H1 (cell line): ENCODE results near the gene CACNG6. TPM values are rescaled to one million over a fixed set of nuclear protein-coding genes. Genes with fewer than 3 reads are reported as not detected.

ENCODE experiments used
- CTCF ChIA-PET: fragments of 300-600 bp; sonication (Branson Sonifier 250); formaldehyde crosslinking; loops from one replicate; lab custom pipeline; 2021; ENCODE audit not compliant: partially characterized antibody; lab: Charles Lee
- POLR2A ChIA-PET: fragments of 300-600 bp; sonication (Branson Sonifier 250); formaldehyde crosslinking; loops from one replicate; lab custom pipeline; 2021; ENCODE audit warnings: inconsistent platforms; ENCODE audit not compliant: partially characterized antibody; lab: Charles Lee
- DNase-seq, 2 experiments: peaks; one replicate each; pipeline versions ENCODE4 v3.0.0 to v3.0.0-alpha.2; 2010 to 2022; ENCODE audit warnings: low spot score in 2 of 2, low read depth in 1 of 2, mixed read lengths in 1 of 2
- FAIRE-seq: peaks from 2 replicates; lab custom pipeline; 2011; peaks lifted over from hg19 to GRCh38; lab: Jason Lieb, UNC
- H2AFZ ChIP-seq: 2 replicates; pipeline ENCODE4 v1.8.1; 2012; ENCODE audit warnings: low read length, inconsistent platforms
- H2AK5ac ChIP-seq: 2 replicates; pipeline ENCODE4 v1.6.1; 2013; ENCODE audit warnings: low read depth, low read length
- H2BK120ac ChIP-seq: replicated peaks from 2 replicates; pipeline ENCODE3; 2013; ENCODE audit warnings: low read depth, low read length, inconsistent platforms
- H2BK12ac ChIP-seq: 2 replicates; pipeline ENCODE4 v1.6.1; 2013; ENCODE audit warnings: low read depth, low read length
- H2BK15ac ChIP-seq: 2 replicates; pipeline ENCODE4 v1.6.1; 2013; ENCODE audit warnings: low read length
- H2BK20ac ChIP-seq: 2 replicates; pipeline ENCODE4 v1.6.1; 2013; ENCODE audit warnings: low read length
- H2BK5ac ChIP-seq: 2 replicates; pipeline ENCODE4 v1.6.1; 2013; ENCODE audit warnings: low read depth, low read length
- H3K14ac ChIP-seq: 2 replicates; pipeline ENCODE4 v1.6.1; 2013; ENCODE audit warnings: inconsistent platforms; ENCODE audit not compliant: insufficient read length
- H3K18ac ChIP-seq: 2 replicates; pipeline ENCODE4 v1.6.1; 2013; ENCODE audit warnings: low read length; ENCODE audit errors: extremely low read depth
- H3K23ac ChIP-seq: 2 replicates; pipeline ENCODE4 v1.6.1; 2013; ENCODE audit warnings: inconsistent platforms; ENCODE audit not compliant: insufficient read length
- H3K23me2 ChIP-seq: 2 replicates; pipeline ENCODE4 v1.6.1; 2013; ENCODE audit warnings: low read depth, low read length
- H3K27ac ChIP-seq: 2 replicates; pipeline ENCODE4 v1.6.1; 2011; ENCODE audit warnings: low read depth, low read length, inconsistent platforms
- H3K27me3 ChIP-seq, 4 experiments: replicated peaks in 1 of 4; 1 replicate in 1 of 4; 2 replicates in 3 of 4; pipeline versions ENCODE4 v1.6.1 to v1.8.1; 2011 to 2013; ENCODE audit warnings: low read length in 3 of 4, mild to moderate bottlenecking in 3 of 4, inconsistent platforms in 2 of 4, mixed read lengths in 2 of 4, moderate library complexity in 1 of 4; ENCODE audit not compliant: control insufficient read depth in 3 of 4, insufficient read depth in 3 of 4; ENCODE audit errors: extremely low read depth in 1 of 4
- H3K36me3 ChIP-seq, 4 experiments: 2 replicates each; pipeline versions ENCODE4 v1.6.1 to v1.8.1; 2011 to 2013; ENCODE audit warnings: mild to moderate bottlenecking in 4 of 4, low read length in 3 of 4, moderate library complexity in 2 of 4, control low read depth in 1 of 4, inconsistent platforms in 1 of 4; ENCODE audit not compliant: insufficient read depth in 4 of 4, control insufficient read depth in 2 of 4
- H3K4ac ChIP-seq: replicated peaks from 2 replicates; pipeline ENCODE3; 2013; ENCODE audit warnings: low read length, low read depth, mixed read lengths, inconsistent platforms; ENCODE audit not compliant: insufficient read length
- H3K4me1 ChIP-seq, 4 experiments: replicated peaks in 1 of 4; 1 replicate in 1 of 4; 2 replicates in 3 of 4; pipeline versions ENCODE4 v1.6.1 to v1.8.1; 2011 to 2013; ENCODE audit warnings: low read length in 3 of 4, inconsistent platforms in 2 of 4, mixed read lengths in 1 of 4; ENCODE audit not compliant: insufficient read depth in 4 of 4, control insufficient read depth in 3 of 4
- H3K4me2 ChIP-seq, 2 experiments: 2 replicates each; pipeline versions ENCODE4 v1.6.1 to v1.8.1; 2011 to 2013; ENCODE audit warnings: low read depth in 2 of 2, low read length in 2 of 2, control low read depth in 1 of 2, inconsistent platforms in 1 of 2, mild to moderate bottlenecking in 1 of 2; ENCODE audit not compliant: insufficient read depth in 1 of 2
- H3K4me3 ChIP-seq, 4 experiments: fragments of 200-600, 300-600 bp in 1 of 4; sonication (generic), shearing (Covaris generic), sonication (Bioruptor Twin) in 1 of 4; 2 replicates each; pipeline versions ENCODE4 v1.5.1 to v1.8.1; 2011 to 2016; ENCODE audit warnings: low read length in 4 of 4, low read depth in 3 of 4, control low read depth in 2 of 4, inconsistent platforms in 2 of 4, mild to moderate bottlenecking in 2 of 4, mixed read lengths in 1 of 4, moderate library complexity in 1 of 4; ENCODE audit not compliant: insufficient read depth in 2 of 4; ENCODE audit errors: extremely low read depth in 1 of 4
- H3K56ac ChIP-seq: replicated peaks from 2 replicates; pipeline ENCODE3; 2013; ENCODE audit warnings: low read depth, mild to moderate bottlenecking, mixed read lengths, low read length, inconsistent platforms; ENCODE audit not compliant: insufficient read length
- H3K79me1 ChIP-seq: 2 replicates; pipeline ENCODE4 v1.6.1; 2013; ENCODE audit warnings: low read depth, low read length, control low read depth
- H3K79me2 ChIP-seq, 2 experiments: 2 replicates each; pipeline versions ENCODE4 v1.6.1 to v1.8.1; 2012 to 2013; ENCODE audit warnings: low read length in 2 of 2, mild to moderate bottlenecking in 2 of 2, inconsistent platforms in 1 of 2; ENCODE audit not compliant: insufficient read depth in 2 of 2, control insufficient read depth in 1 of 2
- H3K9ac ChIP-seq, 4 experiments: replicated peaks in 1 of 4; 1 replicate in 1 of 4; 2 replicates in 3 of 4; pipeline versions ENCODE4 v1.6.1 to v1.8.1; 2011 to 2013; ENCODE audit warnings: low read depth in 3 of 4, low read length in 3 of 4, control low read depth in 2 of 4, mild to moderate bottlenecking in 2 of 4, moderate library complexity in 2 of 4, inconsistent platforms in 1 of 4; ENCODE audit errors: extremely low read depth in 1 of 4
- H3K9me3 ChIP-seq, 2 experiments: 2 replicates each; pipeline versions ENCODE4 v1.6.1 to v1.8.1; 2012 to 2013; ENCODE audit warnings: mild to moderate bottlenecking in 2 of 2, moderate library complexity in 2 of 2, control low read depth in 1 of 2, inconsistent platforms in 1 of 2, low read depth in 1 of 2, low read length in 1 of 2, mixed read lengths in 1 of 2; ENCODE audit not compliant: insufficient read depth in 2 of 2
- H4K20me1 ChIP-seq, 2 experiments: replicated peaks in 1 of 2; 2 replicates each; pipeline versions ENCODE3 to v1.8.1; 2011 to 2013; ENCODE audit warnings: inconsistent platforms in 2 of 2, low read length in 2 of 2, mild to moderate bottlenecking in 1 of 2; ENCODE audit not compliant: insufficient read depth in 2 of 2, control insufficient read depth in 1 of 2
- H4K5ac ChIP-seq: 2 replicates; pipeline ENCODE4 v1.6.1; 2013; ENCODE audit warnings: low read length, low read depth, mixed read lengths, inconsistent platforms; ENCODE audit not compliant: insufficient read length
- H4K8ac ChIP-seq: 2 replicates; pipeline ENCODE4 v1.8.0; 2013; ENCODE audit warnings: mild to moderate bottlenecking, moderate library complexity, low read length, inconsistent platforms; ENCODE audit not compliant: insufficient read depth; ENCODE audit errors: extremely low read depth
- H4K91ac ChIP-seq: replicated peaks from 2 replicates; pipeline ENCODE3; 2013; ENCODE audit warnings: low read length, mixed read lengths, inconsistent platforms; ENCODE audit not compliant: insufficient read length
- BRCA1 ChIP-seq: IDR thresholded peaks from 2 replicates; pipeline ENCODE4 v1.6.1; 2012; ENCODE audit warnings: low read depth, low read length, improper control_type of control experiment
- CHD2 ChIP-seq: IDR thresholded peaks from 2 replicates; pipeline ENCODE4 v1.6.1; 2012; ENCODE audit warnings: low read length, improper control_type of control experiment
- E2F6 ChIP-seq: IDR thresholded peaks from 2 replicates; pipeline ENCODE4 v1.6.1; 2012; ENCODE audit warnings: inconsistent platforms
- EP300 ChIP-seq, 2 experiments: IDR thresholded peaks; 1 replicate in 1 of 2; 2 replicates in 1 of 2; pipeline ENCODE4 v1.6.1; 2011 to 2012; ENCODE audit warnings: low read depth in 2 of 2, low read length in 2 of 2, mild to moderate bottlenecking in 2 of 2, borderline replicate concordance in 1 of 2, inconsistent platforms in 1 of 2, moderate library complexity in 1 of 2
- HDAC6 ChIP-seq: IDR thresholded peaks from one replicate; pipeline ENCODE4 v1.7.1; 2012; ENCODE audit warnings: low read depth, mild to moderate bottlenecking, inconsistent platforms, low read length, moderate library complexity
- JUND ChIP-seq: IDR thresholded peaks from 2 replicates; pipeline ENCODE4 v1.6.1; 2011; ENCODE audit warnings: mild to moderate bottlenecking, improper control_type of control experiment, low read length
- KDM4A ChIP-seq: IDR thresholded peaks from one replicate; pipeline ENCODE4 v1.7.1; 2012; ENCODE audit warnings: low read depth, mild to moderate bottlenecking, moderate library complexity, low read length, inconsistent platforms; ENCODE audit not compliant: severe bottlenecking
- MAFK ChIP-seq: IDR thresholded peaks from 2 replicates; pipeline ENCODE4 v1.6.1; 2012; ENCODE audit warnings: low read depth, mild to moderate bottlenecking, improper control_type of control experiment, low read length
- MAX ChIP-seq: IDR thresholded peaks from 2 replicates; pipeline ENCODE4 v1.6.1; 2012; ENCODE audit warnings: inconsistent platforms
- POLR2AphosphoS5 ChIP-seq: IDR thresholded peaks from 2 replicates; pipeline ENCODE4 v1.6.1; 2011; ENCODE audit warnings: low read depth, low read length
- TAF7 ChIP-seq: optimal IDR thresholded peaks from 2 replicates; pipeline ENCODE3; 2011; ENCODE audit warnings: low read depth, mild to moderate bottlenecking, inconsistent platforms, low read length, moderate library complexity, borderline replicate concordance
- WGBS, 2 experiments: shearing (Covaris generic) in 1 of 2; methylation state at CpG; one replicate each; pipeline versions ENCODE4 v1.1.6 to v1.1.7; 2013 to 2015; ENCODE audit warnings: low lambda C conversion rate in 2 of 2, mixed read lengths in 2 of 2, inconsistent platforms in 1 of 2, low coverage in 1 of 2, missing lambda C conversion rate in 1 of 2; ENCODE audit not compliant: insufficient replicate concordance in 2 of 2, insufficient coverage in 1 of 2, insufficient read length in 1 of 2; ENCODE audit errors: extremely low coverage in 1 of 2, missing lambda C conversion rate in 1 of 2; 5-methylcytosine and 5-hydroxymethylcytosine counted together
- polyA plus RNA-seq, 7 experiments: library from polyadenylated mRNA; depleted of rRNA in 3 of 7; stranded (reverse) in 5 of 7; unstranded in 2 of 7; fragments of >200 nt in 5 of 7; fragments of 200-250 nt in 2 of 7; gene quantifications; 1 replicate in 5 of 7; 2 replicates in 1 of 7; 4 replicates in 1 of 7; pipeline versions ENCODE4 v1.2.1 to v1.2.3, GENCODE V29; 2011 to 2013; ENCODE audit warnings: missing spikeins in 2 of 7, mixed read lengths in 2 of 7
- total RNA-seq: library from RNA; stranded (reverse); fragmentation: NEBNext Ultra II Directional; extraction: Animal tissue kit (Norgen Biotek cat#: 25700); gene quantifications from 2 replicates; pipeline ENCODE4 v1.2.1, GENCODE V29; 2021
- TF ChIP-seq, protein P1 (sequence below): IDR thresholded peaks from 2 replicates; pipeline ENCODE4 v1.6.1; 2011; ENCODE audit warnings: low read depth, mild to moderate bottlenecking, low read length; ENCODE audit not compliant: insufficient read depth

The CACNG6 gene
- total and polyA plus RNA-seq, 2 of the 8 experiments (the other 6 are each of a cell fraction or from before 2014, with no cell fraction given), result 1.2 to 1.6 TPM

DNA sequence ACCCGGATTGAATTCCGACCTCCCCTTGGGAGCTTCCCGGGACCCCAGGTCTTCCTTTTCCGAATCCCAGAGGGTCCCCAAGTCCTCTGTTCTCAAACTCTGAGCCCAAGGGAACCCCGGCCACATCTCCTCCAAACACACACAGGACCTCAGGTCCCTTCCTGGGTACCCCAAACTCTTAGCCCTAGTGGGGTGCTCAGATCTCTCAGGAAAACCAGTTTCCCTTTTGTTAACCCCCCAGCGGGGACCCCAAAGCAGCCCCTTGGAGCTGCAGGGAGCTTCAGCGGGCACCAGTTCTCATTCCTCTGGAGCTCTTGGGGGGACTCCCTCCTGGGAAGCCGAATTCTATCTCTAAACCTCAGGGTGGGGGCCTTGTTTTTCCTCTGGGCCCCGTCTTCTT is 774 bp downstream of the CACNG6 start:
- Histone ChIP-seq H3K9me3 (no peaks in the 10 kb centered on the region), H2AK5ac (no peak overlapping the region), H2BK5ac (no peak overlapping the region), H2BK12ac (no peak overlapping the region), H3K79me1 (no peaks in the 10 kb centered on the region), H4K91ac (no peak overlapping the region), H3K27me3 (peaks cover 2 to 47% (median 32%) of the 10 kb centered on the region in 4 experiments), H3K79me2 (no peaks in the 10 kb centered on the region), H2BK20ac (no peak overlapping the region), H2BK120ac (no peak overlapping the region), H3K4me3 (peak overlapping the region in 3 of 4 experiments; percentile 36 to 64 (median 47); a peak in 4 of 8 replicates), H3K27ac (no peak overlapping the region), H3K14ac (no peak overlapping the region), H4K20me1 (no peaks in the 10 kb centered on the region), H4K8ac (no peak overlapping the region), H3K36me3 (no peaks in the 10 kb centered on the region), H2BK15ac (no peak overlapping the region), H4K5ac (no peak overlapping the region), H3K4me1 (peaks cover 0 to 15% (median 7%) of the 10 kb centered on the region in 4 experiments; a peak in 6 of 7 replicates), H3K56ac (no peak overlapping the region), H3K4me2 (peak overlapping the region; percentile 75 to 76), H2AFZ (no peak overlapping the region), H3K23me2 (peaks cover 9% of the 10 kb centered on the region; the same call in 1 of the 2 replicates), H3K4ac (no peak overlapping the region), H3K23ac (no peak overlapping the region), H3K18ac (no peak overlapping the region), H3K9ac (no peak overlapping the region)
- 84% methylated on average over 7 of the region's 9 CpGs; no CpG with 5 or more reads in 1 of the 2 experiments for WGBS, 2 experiments
- POLR2A ChIA-PET, result interaction anchor here (0.9 to 4.0 kb wide), 10 partner anchors 7 to 34 kb away, joined by 3 to 21 read pairs (median 8); no protein-coding TSS in a partner anchor
- DNase-seq, result no peak
- CTCF ChIA-PET, result interaction anchor here (1.1 to 4.2 kb wide), 6 partner anchors 12 to 199 kb away, joined by 3 to 33 read pairs (median 4); no protein-coding TSS in a partner anchor
- no peak for FAIRE-seq
- TF ChIP-seq E2F6 (no peak), POLR2AphosphoS5 (no peak), MAFK (no peak), TAF7 (no peak), BRCA1 (no peak), EP300 (IDR thresholded peaks at IDR 0.05; ENCODE audit: borderline replicate concordance in 1 of 2, low read depth in 2 of 2, low read length in 2 of 2) (no peak), CHD2 (no peak), MAX (no peak), KDM4A (no peak), JUND (no peak), HDAC6 (no peak)
- TF ChIP-seq, protein P1, sequence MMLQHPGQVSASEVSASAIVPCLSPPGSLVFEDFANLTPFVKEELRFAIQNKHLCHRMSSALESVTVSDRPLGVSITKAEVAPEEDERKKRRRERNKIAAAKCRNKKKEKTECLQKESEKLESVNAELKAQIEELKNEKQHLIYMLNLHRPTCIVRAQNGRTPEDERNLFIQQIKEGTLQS, result no peak
